Measurements from ENCODE around the gene PRSS12. TPM values are rescaled to one million over a fixed set of nuclear protein-coding genes. Genes with fewer than 3 reads are reported as not detected.

PRSS12 gene
- total and polyA plus RNA-seq, 2 experiments from 2014 or later = 0.42 to 0.48 TPM

GRCh38 chr4:118249890-118250289 lies 102.9 kb downstream of the PRSS12 start:
- no peak overlapping the region for H3K27ac ChIP-seq
- TF ChIP-seq CTCF (IDR thresholded peaks at IDR 0.05; ENCODE audit: low read depth, low read length) = no peak
- H3K4me1 ChIP-seq (ENCODE audit: low read depth) = no peaks in the 10 kb centered on the region
- H3K9me3 ChIP-seq (ENCODE audit: low read depth) = no peaks in the 10 kb centered on the region
- H3K36me3 ChIP-seq = no peaks in the 10 kb centered on the region
- DNase-seq (ENCODE audit: low read depth in 1 of 2, low spot score in 1 of 2) = no peak
- H3K27me3 ChIP-seq = no peaks in the 10 kb centered on the region
- no peak overlapping the region for H3K4me3 ChIP-seq

GRCh38 chr4:118237531-118237930 lies 115.3 kb downstream of the PRSS12 start:
- Histone ChIP-seq H3K9me3 (ENCODE audit: low read depth) (no peaks in the 10 kb centered on the region), H3K4me3 (no peak overlapping the region), H3K4me1 (ENCODE audit: low read depth) (no peaks in the 10 kb centered on the region), H3K27me3 (no peaks in the 10 kb centered on the region), H3K36me3 (no peaks in the 10 kb centered on the region), H3K27ac (no peak overlapping the region)
- no peak for DNase-seq (ENCODE audit: low read depth in 1 of 2, low spot score in 1 of 2)
- no peak for TF ChIP-seq CTCF (IDR thresholded peaks at IDR 0.05; ENCODE audit: low read depth, low read length)

GRCh38 chr4:118235566-118236120 lies 117.2 kb downstream of the PRSS12 start:
- H3K27ac ChIP-seq = no peak overlapping the region
- no peak for DNase-seq (ENCODE audit: low read depth in 1 of 2, low spot score in 1 of 2)

More at GRCh38 chr4:118235566-118236120, 117.2 kb downstream of the PRSS12 start:
- Histone ChIP-seq H3K4me1 (ENCODE audit: low read depth) (no peaks in the 10 kb centered on the region), H3K4me3 (no peak overlapping the region), H3K36me3 (no peaks in the 10 kb centered on the region), H3K9me3 (ENCODE audit: low read depth) (no peaks in the 10 kb centered on the region), H3K27me3 (no peaks in the 10 kb centered on the region)
- TF ChIP-seq CTCF (IDR thresholded peaks at IDR 0.05; ENCODE audit: low read depth, low read length) = no peak

Measured in cardiac muscle cell (in vitro differentiated cells and primary cell).